HG03135 (cell line): ENCODE data around the gene FRMPD2.
"Not testable (repeated sequence)": the region's sequence is repeated elsewhere in the genome, so short reads cannot be mapped to it uniquely, and the experiment has no call there.

ENCODE experiments used
- ATAC-seq: cut with Tn5 transposase; IDR thresholded peaks from one replicate; pipeline ENCODE4 v1.9.1; 2021; ENCODE audit warnings: mild to moderate bottlenecking, moderate library complexity; ENCODE audit not compliant: unreplicated experiment

FRMPD2 gene

DNA sequence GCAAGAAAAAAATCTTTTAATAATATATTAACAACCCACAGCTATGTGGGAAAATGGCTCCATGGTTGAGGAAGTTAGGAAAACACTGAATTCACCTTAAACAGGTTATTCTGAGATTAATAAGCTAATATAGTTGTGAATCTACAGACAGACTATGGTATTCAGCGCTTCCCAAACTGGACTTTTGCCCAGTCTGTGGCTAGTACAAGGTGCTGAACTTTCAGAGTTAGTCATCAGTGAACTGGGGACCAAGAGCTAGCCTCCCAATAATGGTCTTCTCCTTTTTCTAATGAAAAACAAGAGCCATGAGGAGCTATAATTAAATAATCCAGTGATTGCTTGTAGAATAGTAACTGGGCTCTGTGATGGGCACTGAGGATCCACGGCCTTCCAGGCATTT lies 65.3 kb downstream of the FRMPD2 start:
- ATAC-seq = no peak

DNA sequence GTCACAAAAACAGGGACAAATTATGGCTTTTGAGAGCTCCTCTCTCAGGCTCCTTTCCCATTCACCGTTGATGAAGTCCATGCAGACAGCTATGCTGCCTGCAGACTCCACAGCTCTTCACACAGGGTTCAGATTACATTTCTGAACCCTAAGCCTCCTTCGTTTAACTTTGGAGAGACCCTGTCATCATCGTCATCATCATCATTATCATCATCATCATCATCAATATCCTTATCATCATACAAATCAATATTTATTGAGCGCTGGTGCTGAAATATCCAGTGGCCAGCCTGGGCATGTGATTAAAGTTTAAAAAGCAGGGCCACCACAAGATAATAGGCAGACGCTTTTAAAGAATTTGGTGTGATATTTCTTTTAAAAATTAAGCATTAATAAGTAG lies 66.6 kb downstream of the FRMPD2 start:
- no peak for ATAC-seq

DNA sequence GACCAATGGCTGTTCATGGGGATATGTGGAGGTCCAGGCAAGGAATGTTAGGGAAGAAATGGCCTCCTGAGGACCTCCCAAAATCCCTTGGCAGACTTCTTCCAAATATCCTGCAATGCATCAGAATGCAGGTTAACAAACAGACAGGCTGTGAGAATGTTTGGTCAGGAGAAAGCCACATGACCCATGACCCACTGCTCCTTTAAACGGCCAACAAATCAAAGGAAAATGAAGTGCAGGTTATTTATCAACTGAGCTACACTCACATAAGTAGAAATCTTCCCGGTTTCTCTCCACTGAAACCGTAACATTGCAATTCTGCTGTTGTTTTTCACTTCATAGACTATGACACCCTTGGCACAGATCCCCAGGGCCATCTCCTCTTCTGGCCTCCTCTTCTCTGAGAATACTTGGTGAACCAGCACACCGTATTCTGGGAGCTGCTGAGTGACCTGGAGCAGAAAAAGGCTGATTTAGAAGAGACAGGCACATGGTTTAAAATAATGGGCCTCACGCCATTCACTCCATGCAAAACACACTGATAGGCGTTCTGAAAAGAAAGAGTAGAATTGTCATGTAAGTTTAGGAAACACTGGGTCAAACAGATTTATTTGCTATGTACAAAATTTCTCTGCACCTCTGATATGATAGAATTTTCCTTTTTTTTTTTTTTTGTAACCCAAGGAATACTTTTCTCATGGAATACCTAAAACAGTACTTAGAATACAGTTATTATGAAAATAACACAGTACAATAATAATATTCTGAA lies 67.8 kb downstream of the FRMPD2 start:
- ATAC-seq = no peak

DNA sequence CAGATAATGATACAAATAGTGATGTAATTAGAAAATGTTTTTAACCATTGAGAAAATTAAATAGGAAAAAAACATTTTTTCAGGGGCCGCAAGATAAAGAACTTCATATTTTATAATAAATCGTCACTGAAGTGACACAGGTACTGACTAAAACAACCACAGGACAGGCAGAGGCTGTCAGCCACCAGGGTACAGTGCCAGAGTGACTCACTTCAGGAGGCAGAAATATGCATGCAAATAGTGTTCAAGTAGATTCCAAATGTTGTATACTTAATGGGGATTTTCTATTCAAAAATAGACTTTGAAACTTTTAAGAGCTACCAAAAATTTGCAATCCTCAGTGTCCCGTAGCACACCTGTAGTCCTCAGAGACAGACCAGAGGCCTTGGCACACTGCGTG lies 68.6 kb downstream of the FRMPD2 start:
- ATAC-seq = no peak

DNA sequence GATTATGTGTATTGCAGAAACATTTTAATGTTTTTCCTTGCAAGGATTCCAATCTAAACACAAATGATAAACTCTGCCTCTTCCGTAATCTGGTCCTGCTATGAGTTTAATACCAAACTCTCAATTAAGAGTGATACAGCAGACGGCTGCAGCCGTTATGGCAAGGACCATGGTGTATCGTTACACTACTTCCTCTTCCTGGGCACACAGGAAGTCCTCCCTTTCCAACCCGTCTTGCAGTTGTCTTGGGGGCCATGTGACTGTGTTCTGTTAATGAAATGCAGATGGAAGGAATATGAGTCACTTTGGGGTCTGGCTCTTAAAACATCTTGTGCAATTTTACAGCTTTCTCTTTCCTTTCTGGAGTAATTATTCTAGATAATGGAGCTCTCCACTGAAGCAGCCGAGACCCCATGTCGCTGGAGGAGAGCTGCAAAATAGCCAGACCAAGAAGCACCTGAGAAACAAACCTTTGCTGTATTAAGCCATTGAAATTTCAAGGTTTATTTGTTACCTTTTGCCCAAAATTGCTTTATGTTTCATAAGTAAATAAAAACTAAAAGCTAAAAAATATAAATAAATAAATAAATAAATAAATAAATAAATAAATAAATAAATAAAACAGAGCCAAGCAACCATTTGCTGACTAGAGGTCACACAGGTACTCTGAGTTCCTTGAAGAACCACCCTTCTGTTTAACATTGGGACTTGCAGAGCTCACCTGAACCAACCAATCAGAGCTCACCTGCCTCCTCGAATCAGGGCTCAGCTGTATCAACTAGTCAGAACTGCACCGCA lies 74.7 kb downstream of the FRMPD2 start:
- no peak for ATAC-seq

DNA sequence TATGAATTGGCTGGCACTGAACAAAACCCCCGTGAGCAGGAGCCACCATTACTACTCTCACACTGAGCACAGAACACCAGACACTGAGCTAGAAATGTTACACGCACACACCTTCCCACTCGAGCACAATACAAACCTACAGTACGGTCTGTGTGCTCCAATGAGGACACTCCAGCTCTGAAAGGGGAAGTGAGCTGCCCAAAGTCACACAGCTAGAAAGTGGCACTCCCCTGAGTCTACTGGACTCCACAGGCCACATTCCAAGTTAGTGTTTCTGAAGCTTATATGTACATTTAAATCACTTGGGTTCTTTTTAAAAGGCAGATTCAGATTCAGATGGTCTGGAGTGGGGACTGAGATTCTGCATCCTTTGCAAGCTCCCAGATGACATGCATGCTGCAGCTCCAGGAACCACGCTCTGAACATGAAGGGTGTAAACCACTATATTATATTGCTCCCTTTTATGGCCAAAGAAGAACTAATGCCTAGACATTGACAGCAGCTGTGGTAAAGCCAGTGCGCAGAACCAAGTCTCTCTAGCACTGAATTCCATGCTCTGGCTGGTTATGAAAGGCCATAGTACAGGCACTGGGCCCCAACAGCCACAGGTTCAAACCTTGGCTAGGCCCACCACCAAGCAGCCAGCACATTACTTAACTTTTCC lies 77.1 kb downstream of the FRMPD2 start:
- ATAC-seq = no peak

DNA sequence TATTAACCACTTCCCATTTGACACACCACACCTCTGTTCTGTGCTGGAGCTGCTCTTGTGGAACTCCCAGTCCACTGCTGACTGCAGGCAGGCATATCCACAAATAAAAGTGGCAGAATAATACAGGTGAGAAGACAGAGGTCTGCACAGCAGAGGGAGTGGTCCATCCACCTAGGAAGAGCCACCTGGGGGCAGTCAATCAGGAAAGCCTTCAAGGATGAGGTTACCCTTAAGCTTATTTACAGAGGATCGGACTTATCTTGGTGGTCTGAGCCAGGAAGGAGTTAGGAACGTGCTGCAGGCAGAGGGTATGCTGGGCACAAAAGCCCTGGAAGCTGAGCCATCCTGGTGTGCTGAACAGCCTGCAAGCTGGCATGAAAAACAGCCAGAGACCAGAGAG lies 78.7 kb downstream of the FRMPD2 start:
- ATAC-seq = no peak

DNA sequence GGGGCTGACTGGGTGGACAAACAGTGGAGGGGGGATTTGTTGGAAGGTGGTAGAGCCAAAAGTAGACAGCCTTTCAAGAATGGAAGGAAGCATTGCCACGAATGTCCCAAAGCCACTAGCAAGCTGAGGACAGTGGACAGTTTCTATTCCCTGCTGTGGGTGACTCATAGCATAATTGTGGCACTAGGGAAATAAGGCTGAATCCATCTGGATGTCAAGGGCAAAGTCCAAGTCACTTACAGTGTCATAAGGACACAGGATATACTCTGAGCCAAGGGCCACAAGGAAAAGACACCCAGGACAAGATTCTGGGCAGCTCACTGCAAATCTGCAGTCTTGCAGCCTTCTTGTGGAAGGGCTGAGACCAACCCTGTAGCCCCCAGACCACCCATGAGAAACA lies 79.7 kb downstream of the FRMPD2 start:
- ATAC-seq = no peak

DNA sequence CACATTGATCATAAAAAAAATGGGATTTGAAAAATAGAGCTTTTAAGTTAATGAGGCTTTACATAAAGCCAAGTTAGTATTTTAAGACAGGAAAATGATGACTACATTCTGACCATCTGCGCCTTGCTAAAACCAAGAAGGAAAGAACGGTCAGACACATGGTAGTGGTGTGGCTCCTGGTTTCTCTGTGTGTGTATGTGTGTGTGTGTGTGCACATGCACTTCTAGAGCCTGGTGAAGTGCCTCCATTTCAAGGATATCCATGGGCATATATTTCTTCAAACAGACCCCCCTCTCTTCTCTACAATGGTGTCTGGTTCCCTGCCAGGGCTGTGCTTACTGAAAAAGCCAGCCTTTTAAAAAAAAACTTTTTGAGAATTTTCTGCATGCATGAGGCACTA lies 80.9 kb downstream of the FRMPD2 start:
- ATAC-seq = no peak

DNA sequence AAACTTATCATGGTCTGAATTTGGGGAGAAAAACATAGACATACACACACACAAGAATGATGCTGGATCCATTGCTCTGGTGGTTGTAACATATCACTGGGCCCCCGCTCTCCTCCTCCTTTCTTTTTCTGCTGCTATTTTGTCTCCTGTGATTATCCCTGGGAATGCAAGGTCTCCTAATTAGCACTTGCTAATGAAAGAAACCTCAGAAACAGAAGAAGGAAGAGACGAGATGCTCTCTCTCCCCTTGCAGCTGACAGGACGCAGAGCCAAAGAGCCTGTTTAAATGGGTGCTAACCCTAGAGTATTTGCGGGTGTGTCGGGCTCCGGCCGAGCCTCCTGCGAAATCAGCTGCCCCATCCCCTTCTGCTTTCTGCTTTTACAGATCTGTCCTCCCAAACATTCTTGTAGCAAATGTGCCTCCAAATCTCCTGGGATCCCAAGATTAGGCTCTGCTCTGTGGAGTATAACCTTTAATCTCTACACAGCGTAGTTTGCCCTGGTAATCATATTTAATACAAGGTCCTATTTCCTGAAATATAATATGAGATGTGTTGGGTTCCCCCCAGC lies 81.5 kb downstream of the FRMPD2 start:
- no peak for ATAC-seq

DNA sequence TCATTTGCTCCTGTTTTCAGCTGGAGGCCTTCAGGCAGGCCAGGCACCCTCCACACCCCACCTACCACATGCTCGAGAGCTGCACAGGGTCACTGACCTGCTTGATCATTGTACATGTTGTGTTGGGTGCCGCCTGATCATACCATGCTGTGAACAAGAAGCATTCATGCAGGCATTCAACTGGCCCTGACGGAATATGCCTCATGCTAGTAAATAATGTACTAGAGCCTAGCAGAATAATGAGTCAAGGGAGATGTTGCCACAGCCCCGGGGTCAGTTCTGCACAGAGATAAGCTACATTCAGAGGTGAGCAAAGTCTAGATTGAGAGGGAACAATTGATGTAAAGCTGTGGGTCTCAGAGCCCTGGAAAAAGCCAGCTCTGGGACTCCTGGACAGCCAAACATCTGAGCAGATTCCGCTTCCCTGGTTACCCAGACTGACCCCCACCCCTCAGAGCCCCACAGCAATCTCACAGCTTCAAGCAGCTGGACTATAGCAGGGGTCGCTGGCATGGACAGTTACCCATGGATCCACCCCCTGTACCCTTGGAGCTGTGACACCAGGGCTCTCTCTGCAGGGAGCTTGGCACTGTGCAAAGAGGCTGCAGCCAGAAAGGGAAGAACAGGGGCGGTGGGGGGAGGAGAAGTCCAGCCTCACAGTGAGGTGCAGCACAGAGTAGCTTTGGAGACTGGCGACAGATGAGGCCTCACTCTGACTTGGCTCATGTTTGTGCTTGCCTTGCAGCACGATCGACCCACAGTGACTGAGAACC lies 86.6 kb downstream of the FRMPD2 start:
- no peak for ATAC-seq

DNA sequence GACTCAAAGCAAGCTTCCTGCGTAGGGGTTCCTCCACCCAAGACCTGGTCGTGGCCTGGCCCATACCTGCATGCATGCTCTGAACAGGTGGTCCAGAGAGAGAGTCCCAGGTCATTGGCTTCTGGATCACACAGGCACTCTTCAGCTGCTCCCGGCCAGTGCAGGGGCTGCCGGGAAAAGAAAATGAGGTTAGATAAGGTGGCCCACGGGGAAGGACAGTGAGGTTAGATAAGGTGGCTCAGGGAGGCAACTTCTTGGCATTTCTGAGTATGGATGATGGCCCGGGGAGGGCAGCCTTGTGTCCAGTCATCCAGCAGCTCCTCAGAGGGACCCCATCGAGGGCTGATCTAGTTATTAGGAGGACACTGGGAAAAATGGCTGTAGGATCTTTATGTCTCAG lies 87.4 kb downstream of the FRMPD2 start:
- no peak for ATAC-seq

DNA sequence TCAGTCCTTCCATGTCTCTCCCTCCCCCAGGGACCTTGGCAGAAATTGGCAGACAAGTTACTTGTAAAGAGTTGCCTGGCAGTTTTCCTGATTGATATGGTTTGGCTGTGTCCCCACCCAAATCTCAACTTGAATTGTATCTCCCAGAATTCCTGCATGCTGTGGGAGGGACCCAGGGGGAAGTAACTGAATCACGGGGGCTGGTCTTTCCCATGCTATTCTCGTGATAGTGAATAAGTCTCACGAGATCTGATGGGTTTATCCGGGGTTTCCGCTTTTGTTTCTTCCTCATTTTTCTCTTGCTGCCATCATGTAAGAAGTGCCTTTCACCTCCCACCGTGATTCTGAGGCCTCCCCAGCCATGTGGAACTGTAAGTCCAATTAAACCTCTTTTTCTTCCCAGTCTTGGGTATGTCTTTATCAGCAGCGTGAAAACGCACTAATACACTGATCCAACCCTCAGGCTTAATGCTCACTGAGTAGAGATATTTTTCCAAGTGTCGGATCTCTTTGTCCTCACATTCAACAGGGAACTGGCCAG lies 88.2 kb downstream of the FRMPD2 start:
- ATAC-seq = not testable (repeated sequence)

DNA sequence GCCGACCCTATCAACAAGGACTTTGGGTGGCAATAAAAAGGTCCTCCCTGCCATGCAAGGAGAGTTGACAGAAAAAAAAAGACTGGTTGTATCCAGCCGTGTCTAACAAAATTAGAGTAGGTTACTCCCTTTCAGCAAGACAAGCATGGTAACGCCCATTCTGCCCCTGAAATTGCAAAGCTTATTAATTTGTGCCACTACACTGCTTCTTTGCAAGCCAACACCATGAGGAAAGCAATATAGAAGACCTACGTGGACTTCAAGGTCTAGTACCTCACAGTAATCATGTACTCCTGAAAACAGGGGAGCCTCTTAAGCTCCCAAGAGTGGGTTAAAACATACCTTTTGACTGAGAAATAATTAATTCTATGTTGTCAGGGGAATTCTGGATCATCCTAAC lies 90.3 kb downstream of the FRMPD2 start:
- ATAC-seq = no peak

DNA sequence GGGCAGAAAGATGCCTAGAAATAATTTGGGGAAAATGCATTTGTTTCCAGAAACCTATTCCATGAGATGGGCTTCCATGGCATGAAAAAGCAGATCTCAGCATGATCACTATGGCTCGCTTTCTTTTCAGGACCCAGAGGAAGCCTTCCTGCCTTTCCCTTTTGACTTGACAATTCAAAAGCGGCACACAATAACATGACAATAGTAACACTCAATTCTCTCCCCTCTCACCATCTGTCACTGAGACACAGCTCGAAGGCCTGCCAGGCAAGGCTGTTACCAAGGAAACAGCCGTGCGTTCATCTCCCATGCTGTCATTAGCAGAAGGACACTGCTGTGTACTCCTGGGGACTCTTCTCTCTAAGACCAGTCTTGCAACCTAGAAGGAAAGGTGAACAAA lies 101.8 kb downstream of the FRMPD2 start:
- ATAC-seq = not testable (repeated sequence)

DNA sequence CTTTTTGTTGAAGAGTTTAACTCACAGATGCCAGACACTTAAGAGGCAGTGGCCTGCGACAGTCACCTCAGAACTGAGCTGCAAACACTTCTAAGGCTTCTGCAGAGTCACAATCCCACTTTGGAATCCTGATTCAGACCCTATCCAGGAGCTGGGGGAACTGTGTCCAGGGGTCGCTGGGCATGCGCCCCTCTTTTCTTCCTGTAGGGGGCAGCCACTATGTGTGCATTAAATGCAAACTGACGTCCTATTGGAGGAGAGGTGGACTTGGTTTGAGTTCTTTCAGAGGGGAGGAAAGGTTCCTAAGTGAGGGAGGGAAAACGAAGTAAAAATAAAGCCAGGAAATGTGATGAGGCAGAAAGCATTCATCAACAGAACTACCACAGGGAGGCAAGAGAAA lies 113.8 kb downstream of the FRMPD2 start:
- ATAC-seq = not testable (repeated sequence)

DNA sequence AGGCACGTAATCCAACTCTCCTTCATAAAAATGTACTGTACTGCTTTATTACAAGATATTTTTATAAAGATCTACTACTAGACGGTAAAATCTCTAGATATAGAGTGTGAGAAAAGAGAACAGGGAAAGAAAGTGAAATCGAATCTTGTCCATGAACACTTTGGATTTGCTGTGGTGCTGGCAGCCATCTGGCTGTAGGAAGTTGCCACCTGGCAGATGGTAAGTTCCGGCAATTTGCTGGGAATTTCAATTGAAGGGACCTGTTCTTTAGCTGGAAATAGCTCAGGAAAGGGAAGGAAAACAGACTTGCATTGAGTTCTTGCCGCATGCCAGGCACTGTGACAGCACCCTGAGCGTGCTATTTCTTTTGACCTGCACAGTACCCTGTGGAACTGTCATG lies 114.3 kb downstream of the FRMPD2 start:
- not testable (repeated sequence) for ATAC-seq

DNA sequence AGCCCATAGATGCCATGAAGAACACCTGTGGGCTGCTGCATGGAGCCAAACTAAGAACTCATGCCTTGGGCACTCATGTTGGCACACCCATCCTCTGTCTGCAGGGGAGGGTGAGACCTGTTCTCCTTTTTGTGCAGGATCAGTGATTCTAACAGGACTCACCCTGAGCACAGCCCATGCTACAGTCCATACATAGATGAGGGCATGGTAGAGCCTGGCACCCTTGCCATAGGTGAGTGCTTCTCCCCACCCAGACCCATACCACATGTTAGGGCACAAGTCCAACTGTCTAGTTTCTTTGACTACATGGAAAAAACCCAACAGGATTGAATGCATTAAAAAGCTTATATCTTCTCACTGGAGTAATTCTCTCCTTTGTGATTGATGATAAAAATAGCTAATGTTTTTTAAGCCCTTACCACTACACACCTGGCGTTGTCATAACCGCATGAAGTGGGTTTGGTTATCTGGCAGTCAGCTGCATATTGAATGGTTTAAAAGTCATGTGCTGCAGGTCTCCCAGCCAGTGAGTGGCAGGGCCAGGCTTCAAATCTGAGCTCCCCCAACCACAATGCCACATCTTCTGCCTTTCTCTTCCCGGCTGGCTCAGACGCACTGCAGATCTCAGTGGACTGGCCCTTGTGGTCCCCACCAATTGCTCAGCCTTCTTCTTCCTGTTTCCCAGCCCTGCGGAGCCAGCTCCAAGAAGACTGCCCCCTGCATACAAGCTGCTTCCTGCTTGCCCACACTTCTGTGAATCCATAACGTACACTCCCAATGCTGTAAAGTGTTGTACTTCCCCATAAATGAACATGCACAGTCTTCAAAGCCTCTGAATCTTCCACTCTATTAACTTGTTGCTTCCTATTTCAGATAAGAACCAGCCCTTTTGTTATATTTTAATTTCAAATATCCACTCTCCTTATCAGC lies 120.0 kb downstream of the FRMPD2 start:
- not testable (repeated sequence) for ATAC-seq

DNA sequence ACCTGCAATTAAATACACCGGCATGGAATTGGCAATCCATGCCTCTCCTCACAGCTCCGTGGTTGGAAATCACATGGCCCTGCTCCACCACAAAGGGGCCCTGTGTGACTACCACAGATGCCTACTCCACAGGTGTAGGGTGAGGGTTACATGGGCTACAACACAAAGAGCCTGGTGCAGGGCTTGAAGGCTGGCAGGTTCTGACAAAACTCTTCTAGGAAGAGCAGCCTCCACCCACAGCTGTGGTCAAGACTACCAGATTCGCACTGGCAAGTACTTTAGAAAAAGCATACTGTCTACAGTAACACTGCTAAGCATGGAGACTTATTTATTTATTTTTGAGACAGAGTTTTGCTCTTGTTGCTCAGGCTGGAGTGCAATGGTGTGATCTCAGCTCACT lies 126.9 kb downstream of the FRMPD2 start:
- not testable (repeated sequence) for ATAC-seq
